Endothelial cell of hepatic sinusoid (primary cell): Measurements from ENCODE around the gene PRRG4.
"Not testable (repeated sequence)": the region's sequence is repeated elsewhere in the genome, so short reads cannot be mapped to it uniquely, and the experiment has no call there.

Experiments
- in situ Hi-C: cut with HindIII; loops from 2 replicates; pipeline ENCODE4 v1.10.0; 2017; ENCODE audit warnings: low sequenced_read_pairs

PRRG4 gene

GRCh38 chr11:32830413-32830738 is 649 bp downstream of the PRRG4 start:
- in situ Hi-C loops, result no loop called here

- in situ Hi-C loops, result no loop called here
Observed at GRCh38 chr11:32830796-32831195, 1.1 kb downstream of the PRRG4 start.

GRCh38 chr11:32831221-32831620 is 1.5 kb downstream of the PRRG4 start:
- in situ Hi-C loops, result no loop called here

- in situ Hi-C loops, result no loop called here
Observed at GRCh38 chr11:32833921-32834320, 4.2 kb downstream of the PRRG4 start.

- in situ Hi-C loops, result no loop called here
Observed at GRCh38 chr11:32836946-32837345, 7.2 kb downstream of the PRRG4 start.

- in situ Hi-C loops, result no loop called here
Observed at GRCh38 chr11:32838505-32839274, 9.0 kb downstream of the PRRG4 start.

- in situ Hi-C loops, result no loop called here
Observed at GRCh38 chr11:32839308-32839707, 9.6 kb downstream of the PRRG4 start.

GRCh38 chr11:32840587-32840986 is 10.9 kb downstream of the PRRG4 start:
- in situ Hi-C loops, result no loop called here

- in situ Hi-C loops, result no loop called here
Observed at GRCh38 chr11:32843544-32843943, 13.8 kb downstream of the PRRG4 start.

- in situ Hi-C loops, result no loop called here
Observed at GRCh38 chr11:32847511-32847910, 17.8 kb downstream of the PRRG4 start.

- in situ Hi-C loops, result no loop called here
Observed at GRCh38 chr11:32849761-32850160, 20.0 kb downstream of the PRRG4 start.

GRCh38 chr11:32851251-32851650 is 21.5 kb downstream of the PRRG4 start:
- in situ Hi-C loops, result no loop called here

- in situ Hi-C loops, result no loop called here
Observed at GRCh38 chr11:32852207-32852606, 22.5 kb downstream of the PRRG4 start.

GRCh38 chr11:32855601-32856000 is 25.9 kb downstream of the PRRG4 start:
- in situ Hi-C loops, result no loop called here

- in situ Hi-C loops, result no loop called here
Observed at GRCh38 chr11:32858731-32859130, 29.0 kb downstream of the PRRG4 start.

GRCh38 chr11:32861850-32862577 is 32.3 kb downstream of the PRRG4 start:
- in situ Hi-C loops, result no loop called here

- in situ Hi-C loops, result no loop called here
Observed at GRCh38 chr11:32864555-32864954, 34.8 kb downstream of the PRRG4 start.

- in situ Hi-C loops, result not testable (repeated sequence)
Observed at GRCh38 chr11:32868752-32869151, 39.0 kb downstream of the PRRG4 start.

- in situ Hi-C loops, result no loop called here
Observed at GRCh38 chr11:32870676-32871075, 40.9 kb downstream of the PRRG4 start.

GRCh38 chr11:32874132-32874531 is 44.4 kb downstream of the PRRG4 start:
- in situ Hi-C loops, result no loop called here

- in situ Hi-C loops, result no loop called here
Observed at GRCh38 chr11:32881286-32881685, 51.6 kb downstream of the PRRG4 start.

GRCh38 chr11:32883421-32883820 is 53.7 kb downstream of the PRRG4 start:
- in situ Hi-C loops, result no loop called here
